GM12892 (cell line): Measurements from ENCODE around the gene EEF1G.

Experiments
- POLR2A ChIP-seq: IDR thresholded peaks from 2 replicates; pipeline ENCODE4 v1.6.1; 2011; ENCODE audit warnings: low read depth, low read length, control low read depth
- TAF1 ChIP-seq: IDR thresholded peaks from 2 replicates; pipeline ENCODE4 v1.6.1; 2011; ENCODE audit warnings: low read depth, mild to moderate bottlenecking, control low read depth, low read length, borderline replicate concordance

DNA sequence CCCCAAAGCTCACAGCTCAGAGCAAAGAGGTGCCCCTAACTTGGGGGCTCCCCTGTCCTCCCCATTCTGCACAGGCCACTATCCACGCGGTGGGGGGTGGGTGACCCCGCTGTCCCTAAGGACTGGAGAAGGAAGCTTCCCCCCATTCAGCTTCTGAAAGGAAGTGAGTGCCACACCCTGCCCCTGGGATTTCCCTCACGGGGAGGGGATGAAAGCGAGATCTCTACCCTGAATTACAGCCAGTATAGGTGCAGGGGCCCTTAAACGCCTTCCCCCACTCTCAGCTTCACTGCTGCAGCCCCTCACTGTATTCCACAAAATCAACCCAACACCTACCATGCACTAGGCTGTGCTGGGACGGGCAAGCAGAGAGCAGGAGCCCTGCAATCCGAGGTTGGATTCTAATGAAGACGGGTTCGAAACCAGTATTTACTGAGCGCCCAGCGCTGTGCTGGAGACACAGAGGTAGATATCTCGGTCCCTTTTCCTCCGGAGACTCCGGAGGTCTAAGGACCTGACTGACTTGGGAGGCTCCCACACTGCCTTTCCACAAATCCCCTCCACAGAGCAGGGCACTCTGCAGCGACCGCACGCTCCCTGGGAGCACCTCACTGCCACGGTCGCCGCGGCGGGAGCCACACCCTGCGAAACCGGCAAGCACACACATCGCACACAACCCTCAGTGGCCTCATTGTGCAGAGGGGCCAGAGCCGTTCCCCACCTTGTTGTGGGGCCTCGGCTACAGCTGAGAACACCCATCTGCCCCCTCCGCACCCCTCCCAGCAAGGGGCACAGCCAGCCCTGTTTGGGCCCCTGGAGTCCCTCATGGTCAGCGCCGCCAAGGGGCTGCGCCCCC, 28.9 kb downstream of the EEF1G start:
- TF ChIP-seq POLR2A = no peak
- TF ChIP-seq TAF1 = no peak
